DMS 273 (cell line): ENCODE data around the gene LILRB5.
"Not testable (repeated sequence)": the region's sequence is repeated elsewhere in the genome, so short reads cannot be mapped to it uniquely, and the experiment has no call there.

Source experiments
- DNase-seq: peaks from one replicate; lab custom pipeline; 2025; ENCODE audit not compliant: unreplicated experiment; lab: John Stamatoyannopoulos, UW

Gene LILRB5

DNA sequence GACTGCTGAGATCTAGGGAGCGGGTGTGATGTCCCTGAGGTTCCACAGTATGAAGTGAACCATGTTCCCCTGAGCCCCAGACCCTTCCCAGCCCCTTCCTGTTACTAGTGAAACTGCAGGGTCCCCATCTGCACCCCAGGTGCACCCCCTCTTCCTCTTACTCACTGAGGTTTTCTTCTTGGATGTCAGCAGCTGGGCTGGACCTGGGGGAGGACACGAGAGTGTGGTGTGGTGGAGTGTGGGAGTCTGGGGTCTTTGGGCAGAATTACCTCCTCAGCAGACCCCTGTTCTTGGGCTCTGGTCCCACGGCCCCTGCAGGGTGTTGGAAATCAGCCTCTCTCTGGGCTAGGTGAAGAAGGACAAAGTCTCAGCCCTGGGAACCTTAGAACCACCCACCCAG is 11.1 kb downstream of the LILRB5 start:
- DNase-seq, result no peak

- DNase-seq, result not testable (repeated sequence)
Measured at GRCh38 chr19:54243809-54244208, 13.3 kb downstream of the LILRB5 start.

- not testable (repeated sequence) for DNase-seq
Measured at GRCh38 chr19:54242646-54243045, 14.4 kb downstream of the LILRB5 start, which contains the start of gene LILRA6. LILRA6 (minus strand) TSS chr19:54242790.

DNA sequence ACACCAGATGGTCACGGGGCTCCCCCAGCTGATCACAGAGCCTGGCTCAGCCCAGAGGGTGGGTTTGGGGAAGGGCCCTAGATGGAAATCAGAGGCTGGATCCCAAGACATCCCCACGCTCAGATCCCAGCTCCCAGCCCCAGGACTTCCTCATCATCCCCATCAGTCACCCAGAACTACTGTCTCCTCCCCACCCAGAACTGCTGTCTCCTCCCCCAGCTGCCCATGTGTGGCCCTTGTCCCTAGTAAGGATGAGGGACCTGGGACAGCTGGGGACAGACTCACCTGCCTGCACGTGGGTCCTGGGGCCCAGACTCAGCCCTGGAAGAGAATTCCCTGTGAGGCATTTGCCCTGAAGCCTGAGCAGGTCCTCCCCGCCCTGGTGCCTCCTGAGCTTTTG is 14.8 kb downstream of the LILRB5 start:
- not testable (repeated sequence) for DNase-seq

- DNase-seq, result not testable (repeated sequence)
Measured at GRCh38 chr19:54240372-54241336, 16.4 kb downstream of the LILRB5 start.

DNA sequence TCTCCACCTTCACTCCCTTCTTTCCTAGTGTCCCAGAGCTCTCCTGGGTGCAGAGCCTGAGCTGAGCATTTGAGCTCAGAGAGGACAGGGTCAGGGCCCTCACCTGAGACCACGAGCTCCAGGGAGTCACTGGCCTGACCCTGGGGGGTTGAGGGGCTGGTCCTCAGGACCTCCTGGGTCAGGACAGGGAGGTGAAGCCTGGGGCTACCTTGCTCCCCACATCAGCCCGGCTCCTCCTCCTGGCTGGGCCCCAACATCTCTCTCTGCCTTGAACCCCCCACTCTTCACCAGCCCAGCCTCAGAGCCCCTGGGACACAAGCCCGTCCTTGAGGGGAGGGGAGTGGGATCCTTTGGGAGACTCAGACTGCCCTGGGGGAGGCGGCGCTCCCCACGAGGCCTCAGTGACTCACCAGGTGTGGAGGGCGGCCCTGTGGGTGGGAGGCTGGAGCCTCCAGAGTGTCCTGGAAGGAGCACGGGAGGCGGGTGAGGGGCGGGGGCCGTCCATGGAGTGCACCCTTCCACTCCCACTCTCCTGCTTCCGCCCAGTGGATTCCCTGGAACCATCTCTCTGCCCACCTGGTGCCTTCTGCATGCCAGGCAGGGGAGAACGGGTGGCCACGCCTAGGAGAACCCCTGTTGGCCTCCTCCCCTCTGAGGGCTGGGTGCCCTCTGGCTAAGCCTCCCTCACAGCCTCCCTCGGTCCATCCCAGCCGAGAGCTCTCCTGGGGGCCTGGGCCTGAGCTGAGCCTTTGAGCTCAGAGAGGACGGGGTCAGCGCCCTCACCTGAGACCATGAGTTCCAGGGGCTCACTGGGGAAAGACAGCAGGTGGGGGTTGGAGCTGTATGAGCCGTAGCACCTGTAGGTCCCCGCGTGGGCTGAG is 17.3 kb downstream of the LILRB5 start:
- DNase-seq, result not testable (repeated sequence)

- no peak for DNase-seq
Measured at GRCh38 chr19:54233941-54234340, 23.1 kb downstream of the LILRB5 start.

GRCh38 chr19:54231077-54231931 is 25.8 kb downstream of the LILRB5 start:
- DNase-seq, result peak; percentile 94

DNA sequence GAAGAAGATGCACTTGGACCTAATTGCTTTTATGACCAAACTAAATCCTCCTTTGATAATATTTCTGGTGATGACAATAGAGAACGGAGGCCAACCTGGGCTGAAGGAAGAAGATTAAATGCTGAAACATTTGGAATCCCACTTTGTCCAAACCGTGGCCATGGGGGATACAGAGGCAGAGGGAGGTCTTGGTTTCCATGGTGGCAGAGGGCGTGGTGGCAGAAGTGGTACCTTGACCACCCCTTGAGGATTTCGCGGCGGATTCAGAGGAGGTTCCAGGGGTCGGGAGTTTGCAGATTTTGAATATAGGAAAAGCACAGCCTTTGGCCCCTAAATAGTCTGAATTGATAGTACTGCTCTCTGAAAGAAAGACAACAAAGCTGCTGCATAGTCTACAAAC is 27.0 kb downstream of the LILRB5 start:
- DNase-seq, result no peak

GRCh38 chr19:54229146-54229545 is 27.9 kb downstream of the LILRB5 start:
- no peak for DNase-seq

- not testable (repeated sequence) for DNase-seq
Measured at GRCh38 chr19:54224619-54225018, 32.5 kb downstream of the LILRB5 start.

DNA sequence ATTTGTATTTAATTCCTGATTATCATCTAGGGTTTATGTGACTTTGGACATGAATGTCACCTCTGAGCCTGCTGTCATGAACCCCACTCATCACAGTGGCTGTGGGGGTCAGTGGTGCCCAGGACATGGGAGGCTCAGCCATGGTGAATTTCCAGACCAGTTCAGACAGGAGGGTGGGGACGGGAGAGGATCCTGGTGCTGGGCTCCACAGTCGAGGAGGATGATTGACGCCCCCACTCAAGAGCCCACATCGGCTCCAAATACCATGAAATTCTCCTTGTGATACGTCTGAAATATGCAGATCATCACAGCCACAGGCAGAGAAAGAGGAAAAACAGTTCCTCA is 33.2 kb downstream of the LILRB5 start:
- DNase-seq, result not testable (repeated sequence)

DNA sequence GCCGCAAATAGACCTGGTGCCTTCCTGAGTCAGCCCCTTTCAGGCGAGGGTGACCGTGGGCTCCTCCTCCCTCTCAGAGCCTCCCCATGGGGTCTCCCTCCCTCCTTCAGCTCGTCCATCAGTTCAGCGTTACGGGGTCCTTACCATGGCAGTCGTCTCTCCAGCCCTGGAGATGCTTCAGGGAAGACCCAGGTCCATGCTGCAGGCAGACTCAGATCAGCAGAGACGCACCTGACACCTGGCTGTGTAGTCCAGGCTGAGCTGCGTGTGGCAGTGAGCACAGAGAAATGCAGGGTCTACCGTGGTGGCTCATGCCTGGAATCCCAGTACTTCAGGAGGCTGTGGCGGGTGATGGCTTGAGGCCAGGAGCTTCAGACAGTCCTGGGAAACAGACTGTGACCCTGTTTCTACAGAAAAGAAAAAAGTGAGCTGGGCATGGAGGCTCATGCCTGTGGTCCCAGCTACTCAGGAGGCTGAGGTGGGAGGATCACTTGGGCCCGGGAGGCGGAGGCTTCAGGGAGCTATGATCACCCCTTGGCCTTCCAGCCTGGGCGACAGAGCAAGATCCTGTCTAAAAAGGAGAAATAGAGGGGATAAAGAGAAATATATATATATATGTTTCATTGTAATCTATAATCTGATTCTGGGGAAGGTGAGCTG is 33.7 kb downstream of the LILRB5 start:
- DNase-seq, result not testable (repeated sequence)

- not testable (repeated sequence) for DNase-seq
Measured at GRCh38 chr19:54222474-54223276, 34.4 kb downstream of the LILRB5 start, which contains the start of gene LILRB3. LILRB3 (minus strand) TSS chr19:54223007; CDS start chr19:54222976, 31 bp downstream.

- not testable (repeated sequence) for DNase-seq
Measured at GRCh38 chr19:54221947-54222346, 35.1 kb downstream of the LILRB5 start.

DNA sequence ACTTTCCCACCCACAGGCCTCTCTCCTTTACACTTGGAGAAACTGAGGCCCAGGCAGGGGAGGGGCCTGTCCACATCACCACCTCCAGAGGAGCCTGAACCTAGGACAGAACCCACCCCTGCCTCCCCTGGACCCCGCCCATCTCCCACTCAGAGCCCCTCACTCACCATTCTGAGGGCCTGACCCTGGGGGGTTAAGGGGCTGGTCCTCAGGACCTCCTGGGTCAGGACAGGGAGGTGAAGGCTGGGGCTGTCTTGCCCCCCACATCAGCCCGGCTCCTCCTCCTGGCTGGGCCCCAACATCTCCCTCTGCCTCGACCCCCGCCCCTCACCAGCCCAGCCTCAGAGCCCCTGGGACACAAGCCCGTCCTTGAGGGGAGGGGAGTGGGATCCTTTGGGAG is 37.4 kb downstream of the LILRB5 start:
- DNase-seq, result not testable (repeated sequence)

DNA sequence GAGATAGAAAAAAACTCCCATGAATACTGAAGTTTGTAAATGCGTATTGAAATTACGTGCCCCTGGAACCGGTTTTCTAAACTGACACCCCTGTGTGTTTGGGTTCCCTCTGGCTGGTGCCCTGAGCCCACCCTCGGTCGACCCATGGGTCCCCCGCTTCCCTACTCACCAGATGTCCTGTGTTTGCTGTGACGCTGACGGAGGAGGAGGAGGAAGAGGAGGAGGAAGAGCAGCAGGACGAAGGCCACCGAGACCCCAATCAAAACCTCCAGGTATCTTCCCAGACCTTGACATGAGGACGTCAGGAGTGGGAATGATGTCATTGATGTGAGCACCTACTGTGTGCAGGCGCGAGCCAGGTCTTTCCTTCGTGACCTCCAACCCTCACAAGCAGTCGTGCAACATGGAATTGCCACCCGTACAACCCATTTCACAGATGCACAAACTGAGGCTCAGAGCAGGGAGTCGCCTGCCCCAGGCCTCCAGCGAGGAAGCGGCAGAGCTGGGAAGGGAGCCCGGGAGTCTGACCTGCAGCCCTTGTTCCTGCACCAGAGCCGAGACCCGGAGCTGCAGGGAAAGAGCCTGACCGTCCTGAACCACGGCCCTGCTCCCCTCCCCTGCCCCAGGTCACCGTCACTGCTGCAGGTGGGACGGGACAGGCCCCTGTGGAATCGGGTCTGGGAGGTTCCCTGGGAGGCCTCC is 38.0 kb downstream of the LILRB5 start:
- no peak for DNase-seq

DNA sequence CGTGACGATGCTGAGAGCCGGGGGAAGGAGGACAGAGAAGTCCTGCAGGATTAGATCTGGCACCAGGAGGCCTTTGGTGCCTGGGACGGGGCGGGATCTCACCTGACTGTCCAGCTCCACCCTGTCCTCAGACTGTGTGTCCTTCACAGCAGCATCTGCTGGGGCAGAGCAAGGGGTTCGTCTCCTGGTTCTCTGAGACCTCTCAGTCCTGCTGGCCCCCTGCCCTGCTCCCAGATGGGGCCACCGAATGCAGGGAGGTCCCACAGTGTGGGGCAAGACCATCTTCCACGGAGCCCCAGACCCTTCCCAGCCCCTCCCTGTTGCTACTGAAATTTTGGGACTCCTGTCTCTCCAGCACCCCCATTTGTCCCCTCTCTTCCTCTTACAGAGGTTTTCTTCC is 38.8 kb downstream of the LILRB5 start:
- no peak for DNase-seq
